HG03097 (cell line): ENCODE data around the gene EFR3B.
"Not testable (repeated sequence)": the region's sequence is repeated elsewhere in the genome, so short reads cannot be mapped to it uniquely, and the experiment has no call there.

Source experiments
- ATAC-seq: cut with Tn5 transposase; IDR thresholded peaks from one replicate; pipeline ENCODE4 v1.9.1; 2021; ENCODE audit not compliant: unreplicated experiment, low FRiP score

EFR3B gene

DNA sequence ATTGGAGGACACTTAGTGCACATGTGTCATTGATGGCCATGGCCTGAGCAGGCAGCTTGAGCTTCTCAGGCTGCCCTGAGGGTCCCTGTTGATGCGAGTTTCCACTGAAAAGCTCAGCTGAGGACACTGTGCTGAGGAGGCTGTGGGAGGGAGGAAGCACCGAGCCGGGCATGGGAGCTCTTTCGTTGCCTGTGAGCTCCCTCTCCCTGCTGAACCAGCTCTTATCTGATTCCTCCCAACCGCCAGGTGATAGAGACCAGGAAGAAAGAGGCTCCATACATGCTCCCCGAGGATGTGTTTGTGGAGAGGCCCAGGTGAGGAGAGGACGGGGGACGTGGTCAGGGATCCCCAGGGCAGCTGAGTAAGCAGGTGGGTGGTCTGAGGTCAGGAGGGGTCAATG, 99.2 kb downstream of the EFR3B start:
- no peak for ATAC-seq

DNA sequence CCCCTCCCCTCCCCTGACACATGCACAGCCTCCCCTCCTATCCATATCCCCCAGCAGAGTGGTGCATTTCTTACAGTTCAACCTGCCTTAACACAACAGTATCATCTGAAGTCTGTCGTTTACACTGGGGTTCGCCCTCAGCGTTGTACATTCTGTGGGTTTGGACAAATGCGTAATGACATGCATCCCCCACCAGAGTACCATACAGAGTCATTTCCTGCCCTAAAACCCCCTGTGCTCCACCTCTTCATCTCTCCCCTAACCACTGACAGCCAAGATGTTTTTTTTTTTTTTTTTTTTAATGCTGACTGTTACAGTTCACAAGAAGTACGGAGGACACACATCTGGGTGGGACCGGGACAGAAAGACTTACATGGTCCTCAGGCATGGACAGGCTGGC, 103.9 kb downstream of the EFR3B start:
- ATAC-seq = no peak

DNA sequence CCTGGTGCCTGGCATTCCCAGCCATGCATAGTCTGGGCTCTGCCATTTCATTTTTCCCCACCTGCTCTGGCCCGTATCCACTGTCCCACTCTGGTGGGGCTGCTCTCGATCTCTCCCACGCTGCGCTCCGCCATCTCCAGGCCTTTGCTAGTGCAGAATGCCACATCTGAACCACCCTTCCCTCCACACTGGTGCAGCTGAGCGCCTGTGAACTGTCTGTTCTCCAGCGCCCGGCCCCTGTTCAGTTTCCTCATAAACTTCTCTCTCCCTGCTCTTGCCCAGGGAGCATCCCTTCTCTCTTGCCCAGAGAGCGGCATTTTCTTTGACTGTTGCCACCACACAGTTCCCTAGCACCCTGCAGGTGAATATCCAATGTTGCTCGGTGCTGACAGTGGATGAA, 105.0 kb downstream of the EFR3B start:
- ATAC-seq = no peak

GRCh38 chr2:25149646-25150045, 107.8 kb downstream of the EFR3B start:
- no peak for ATAC-seq

GRCh38 chr2:25150993-25151392, 109.1 kb downstream of the EFR3B start:
- ATAC-seq = not testable (repeated sequence)

- no peak for ATAC-seq
Observed at GRCh38 chr2:25151718-25152117, 109.8 kb downstream of the EFR3B start.

GRCh38 chr2:25155401-25155800, 113.5 kb downstream of the EFR3B start:
- no peak for ATAC-seq

DNA sequence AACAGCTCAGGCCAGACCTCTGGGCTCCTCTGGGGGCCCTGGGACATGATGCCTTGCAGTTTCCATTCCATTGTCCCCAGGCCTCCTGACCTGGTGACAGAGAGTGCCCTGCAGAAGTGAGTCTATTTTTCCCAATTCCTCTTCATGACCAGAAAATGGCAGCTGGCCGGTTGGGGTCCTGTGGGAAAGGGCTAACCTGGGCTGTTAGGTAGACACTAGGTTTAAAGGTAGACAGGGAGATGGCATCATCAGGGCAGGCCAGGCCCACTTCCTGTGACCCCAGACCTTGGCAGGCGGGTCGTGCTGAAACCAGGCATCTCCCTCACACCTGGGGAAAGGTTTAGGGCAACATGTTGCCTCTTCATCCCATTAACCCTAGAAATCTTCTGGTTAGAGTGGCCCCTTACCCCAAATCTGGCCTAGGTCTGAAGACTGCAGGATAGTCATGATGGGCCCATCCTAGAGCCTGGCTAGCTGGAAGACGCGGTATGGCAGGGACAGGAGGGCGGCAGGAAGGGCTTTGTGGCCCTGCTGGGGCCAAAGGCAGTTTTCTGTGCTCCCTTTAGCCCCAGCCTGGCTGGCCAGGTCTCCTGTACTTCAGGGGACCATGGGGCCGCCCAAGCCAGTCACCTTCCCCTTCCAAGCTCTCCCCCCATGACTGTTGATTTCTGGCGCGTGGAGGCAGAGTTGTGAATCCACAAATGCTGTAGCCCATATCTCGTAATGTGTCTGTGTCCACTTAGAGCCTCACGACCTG, 116.4 kb downstream of the EFR3B start:
- no peak for ATAC-seq

GRCh38 chr2:25159949-25160348, 118.1 kb downstream of the EFR3B start:
- no peak for ATAC-seq

DNA sequence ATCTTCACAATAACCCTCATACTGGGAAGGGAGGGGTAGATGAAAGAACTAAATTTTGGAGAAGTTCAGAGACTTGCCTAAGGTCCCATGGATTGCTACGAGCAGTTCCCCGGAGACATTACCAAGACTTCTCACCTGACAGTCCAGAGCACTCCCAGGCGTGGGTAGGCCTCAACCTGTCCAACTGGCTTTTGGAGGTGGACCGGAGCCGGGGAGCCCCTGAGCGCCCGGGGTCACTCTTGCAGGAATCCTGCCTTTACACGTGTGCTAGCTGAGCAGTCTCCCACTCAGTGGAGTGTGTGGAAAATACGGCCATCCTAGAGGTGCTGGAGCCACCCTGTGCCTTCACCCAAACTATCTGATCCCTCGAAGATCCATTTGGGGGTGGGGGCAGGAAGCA, 118.5 kb downstream of the EFR3B start:
- no peak for ATAC-seq

DNA sequence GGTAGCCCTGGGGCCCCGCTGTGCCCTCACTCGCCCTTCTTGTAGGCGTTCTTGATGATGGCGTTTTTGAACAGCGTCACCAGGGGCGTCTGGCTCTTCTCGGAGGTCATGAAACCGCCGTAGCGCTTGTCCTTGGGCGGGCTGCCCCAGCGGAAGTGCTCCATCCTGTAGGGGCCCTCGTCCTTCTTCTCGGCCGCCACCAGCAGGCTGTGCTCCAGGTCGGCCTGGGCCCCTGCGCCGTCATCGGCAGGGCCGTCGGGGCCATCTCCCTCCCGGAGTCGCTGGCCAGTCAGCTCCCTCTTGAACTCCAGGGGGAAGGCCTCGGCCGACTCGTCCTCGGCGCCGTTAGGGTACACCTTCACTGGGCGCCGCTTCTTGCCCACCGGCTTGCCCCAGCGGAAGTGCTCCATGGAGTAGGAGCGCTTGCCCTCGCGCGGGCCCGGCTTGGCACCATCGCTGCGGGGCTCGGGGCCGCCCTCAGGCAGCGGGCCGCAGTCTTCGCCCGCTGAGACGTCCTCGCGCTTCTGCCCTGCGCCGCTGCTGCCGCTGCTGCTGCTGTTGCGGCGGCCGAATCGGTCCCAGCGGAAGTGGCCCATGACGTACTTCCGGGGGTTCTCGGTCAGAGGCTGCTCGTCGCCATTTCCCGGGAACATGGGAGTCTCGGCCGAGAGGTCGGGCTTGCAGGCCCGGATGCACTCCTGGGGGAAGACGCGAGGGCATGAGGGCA, 119.3 kb downstream of the EFR3B start:
- ATAC-seq = no peak

GRCh38 chr2:25162061-25162460, 120.2 kb downstream of the EFR3B start:
- not testable (repeated sequence) for ATAC-seq

- no peak for ATAC-seq
Observed at GRCh38 chr2:25164561-25164960, 122.7 kb downstream of the EFR3B start.

DNA sequence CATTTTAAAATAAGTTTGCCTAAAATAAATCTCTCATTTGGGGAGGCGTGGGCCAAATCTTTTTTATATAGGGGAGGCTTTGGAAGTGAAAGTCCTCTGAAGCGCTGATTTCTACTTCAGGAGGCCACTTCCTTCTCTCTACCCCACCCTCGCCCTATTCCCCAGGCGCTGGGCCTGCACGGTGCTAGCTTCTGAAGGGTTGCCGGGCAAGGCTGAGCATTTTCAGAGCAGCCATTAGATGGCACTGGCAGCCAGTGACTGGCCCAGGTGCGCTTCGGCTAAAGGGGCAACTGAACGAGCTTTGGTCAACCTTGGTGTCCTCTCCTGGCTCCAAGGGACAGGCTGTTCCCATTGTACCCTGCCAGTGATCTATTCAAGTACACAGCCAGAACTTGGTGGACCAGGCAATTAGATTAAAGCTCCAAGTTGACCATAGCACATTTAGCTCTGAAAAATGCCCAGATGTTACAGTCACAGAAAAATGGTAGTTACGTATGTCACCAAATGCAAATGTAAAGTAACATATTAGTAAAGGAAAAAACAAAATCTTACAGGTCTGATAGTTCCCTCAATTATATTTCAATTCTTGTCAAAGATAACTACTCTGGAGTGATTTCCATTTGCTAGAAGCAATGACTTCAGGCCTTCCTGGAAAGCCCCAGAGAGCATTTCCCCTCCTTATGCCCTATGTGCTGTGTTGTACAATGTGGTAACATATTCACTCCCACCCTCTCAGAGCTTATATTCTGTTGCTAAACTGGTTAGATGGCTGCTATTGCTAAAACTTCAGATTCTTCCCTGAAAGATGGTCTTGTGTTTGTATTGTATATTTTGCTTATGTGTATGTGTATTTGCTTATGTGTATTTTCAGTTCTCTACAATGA, 124.4 kb downstream of the EFR3B start:
- peak; percentile 72 for ATAC-seq

DNA sequence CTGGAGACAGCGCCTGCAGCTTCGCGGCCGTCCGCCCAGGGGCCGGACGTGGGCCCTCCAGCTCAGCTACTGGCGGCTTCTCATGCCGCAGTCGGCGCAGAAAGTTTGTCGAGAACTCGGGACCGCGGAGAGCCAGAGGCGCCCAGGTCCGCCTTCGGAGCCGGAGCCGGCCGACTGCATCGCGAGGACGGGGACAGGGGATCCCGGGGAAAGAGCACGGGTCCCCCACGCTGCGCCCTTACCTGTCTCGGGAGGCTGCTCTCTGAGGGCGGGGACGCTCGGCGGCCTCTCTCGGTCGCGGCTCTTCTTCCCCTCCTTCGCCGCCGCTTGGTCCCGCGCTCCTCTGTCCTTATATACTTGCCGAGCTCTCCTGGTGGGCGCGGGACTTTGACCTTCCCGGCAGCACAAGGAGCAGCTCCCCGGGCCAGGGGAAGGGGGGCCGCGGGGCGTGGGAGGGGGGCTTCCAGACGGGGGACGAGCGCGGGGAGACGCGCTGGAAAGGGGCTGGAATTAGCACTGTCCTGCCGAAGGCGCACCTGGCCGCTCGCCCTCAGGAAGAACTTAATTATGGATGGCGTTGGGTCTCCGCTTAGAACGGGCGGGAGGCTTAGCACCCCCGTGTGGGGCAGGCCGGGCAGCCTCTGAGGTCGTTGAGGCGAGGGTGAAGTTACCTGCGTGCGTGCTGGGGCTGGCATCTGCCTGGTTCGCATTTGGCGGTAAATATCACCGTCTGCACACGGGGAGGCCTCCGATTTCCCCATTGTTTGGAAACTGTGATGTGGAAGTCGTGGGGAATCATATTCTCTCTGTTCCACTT, 126.6 kb downstream of the EFR3B start, which contains the start of gene POMC:
Gene POMC (minus strand): TSS at position 325 of the 817 bp plus-strand sequence. CDS start 3,808 bp downstream, outside the sequence.
- no peak for ATAC-seq

DNA sequence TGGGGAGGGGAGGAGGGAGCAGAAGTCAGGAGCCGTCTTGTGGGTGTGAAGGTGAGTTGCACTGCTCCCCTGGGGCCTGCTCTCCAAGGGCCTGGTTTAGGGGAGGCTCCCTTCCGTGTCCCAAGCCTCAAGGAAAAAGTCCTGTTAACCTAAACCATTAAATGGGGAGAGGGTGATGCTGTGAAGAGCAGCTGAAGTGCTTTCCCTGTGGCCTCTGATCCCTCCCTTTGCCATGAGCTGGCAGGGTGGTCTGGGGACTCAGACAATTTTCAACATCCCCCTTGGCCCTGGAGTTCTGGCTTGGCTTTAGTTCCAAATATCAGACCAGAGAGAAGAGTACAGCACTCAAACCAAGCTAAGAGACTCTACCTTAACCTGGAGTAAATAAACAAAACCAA, 127.2 kb downstream of the EFR3B start:
- ATAC-seq = no peak

GRCh38 chr2:25170888-25171287, 129.0 kb downstream of the EFR3B start:
- no peak for ATAC-seq

GRCh38 chr2:25173719-25174118, 131.8 kb downstream of the EFR3B start:
- no peak for ATAC-seq

GRCh38 chr2:25174192-25174861, 132.5 kb downstream of the EFR3B start:
- no peak for ATAC-seq

- ATAC-seq = no peak
Observed at GRCh38 chr2:25176138-25176537, 134.3 kb downstream of the EFR3B start.
